HCT116 (cell line): ENCODE results near the gene PRAME. TPM values are rescaled to one million over a fixed set of nuclear protein-coding genes. Genes with fewer than 3 reads are reported as not detected.

Experiments used
- ATAC-seq: fragments of 200-7000 bp; cut with Tn5 transposase; 2 replicates; pipeline ENCODE4 v1.9.1; 2020; ENCODE audit warnings: mild to moderate bottlenecking, moderate library complexity
- BruUV-seq: library from RNA; stranded (reverse); fragments of 400-500 nt; replicated peaks from 2 replicates; lab custom pipeline; 2021; lab: Mats Ljungman, UMichigan
- CTCF ChIA-PET: fragments of 300-600 bp; sonication (Branson Sonifier 250); formaldehyde crosslinking; loops from one replicate; lab custom pipeline; 2021; ENCODE audit warnings: antibody characterized with exemption; lab: Charles Lee
- POLR2A ChIA-PET: fragments of 300-600, 350-600 bp; sonication (Branson Sonifier 250); formaldehyde crosslinking; loops from one replicate; lab custom pipeline; 2021; ENCODE audit warnings: antibody characterized with exemption; lab: Charles Lee
- RAD21 ChIA-PET, 2 experiments: fragments of 300-600 bp; sonication (Branson Sonifier 250); formaldehyde crosslinking; loops; one replicate each; lab custom pipeline; 2023; ENCODE audit warnings: low total read pairs in 2 of 2; ENCODE audit not compliant: uncharacterized antibody in 2 of 2, unreplicated experiment in 2 of 2, low non-redundant PET in 1 of 2; lab: Charles Lee
- DNase-seq: peaks from one replicate; pipeline ENCODE4 v3.0.0-alpha.2; 2010; ENCODE audit warnings: low read depth, low spot score
- H2AFZ ChIP-seq: fragments of 200-600 bp; shearing (Covaris generic), sonication (generic); 2 replicates; pipeline ENCODE4 v1.6.1; 2017; ENCODE audit warnings: low read depth, mixed run types, mixed read lengths, antibody characterized with exemption, low read length; ENCODE audit not compliant: poor library complexity, severe bottlenecking
- H3K27ac ChIP-seq: 2 replicates; pipeline ENCODE4 v1.5.1; 2012; ENCODE audit warnings: low read depth, low read length
- H3K27me3 ChIP-seq: fragments of 200-600 bp; sonication (generic); 2 replicates; pipeline ENCODE4 v1.6.1; 2016; ENCODE audit warnings: mixed run types, low read length, mixed read lengths; ENCODE audit not compliant: insufficient read depth
- H3K36me3 ChIP-seq, 2 experiments: fragments of 200-500 bp in 1 of 2; fragments of 200-600 bp in 1 of 2; sonication (Bioruptor generic) in 1 of 2; sonication (generic) in 1 of 2; 2 replicates each; pipeline versions ENCODE4 v1.5.1 to v1.6.1; 2014 to 2016; ENCODE audit warnings: low read length in 2 of 2, inconsistent platforms in 1 of 2, mixed read lengths in 1 of 2, mixed run types in 1 of 2; ENCODE audit not compliant: insufficient read depth in 2 of 2, control insufficient read depth in 1 of 2
- H3K4me1 ChIP-seq, 2 experiments: fragments of 200-600 bp in 1 of 2; sonication (generic) in 1 of 2; 2 replicates each; pipeline versions ENCODE4 v1.5.1 to v1.6.1; 2012 to 2017; ENCODE audit warnings: low read length in 2 of 2, inconsistent platforms in 1 of 2, mild to moderate bottlenecking in 1 of 2, mixed read lengths in 1 of 2, mixed run types in 1 of 2, moderate library complexity in 1 of 2; ENCODE audit not compliant: insufficient read depth in 2 of 2, control insufficient read depth in 1 of 2
- H3K4me2 ChIP-seq: fragments of 200-600 bp; sonication (generic); 2 replicates; pipeline ENCODE4 v1.6.1; 2017; ENCODE audit warnings: mixed run types, low read length, mixed read lengths
- H3K4me3 ChIP-seq, 2 experiments: fragments of 200-600 bp in 1 of 2; sonication (generic) in 1 of 2; replicated peaks in 1 of 2; 2 replicates each; pipeline ENCODE4 v1.5.1; 2011 to 2016; ENCODE audit warnings: low read length in 2 of 2, control low read depth in 1 of 2, low read depth in 1 of 2, mild to moderate bottlenecking in 1 of 2, mixed read lengths in 1 of 2, mixed run types in 1 of 2
- H3K79me2 ChIP-seq: fragments of 200-600 bp; sonication (generic); 2 replicates; pipeline ENCODE4 v1.6.1; 2017; ENCODE audit warnings: mild to moderate bottlenecking, mixed run types, low read length, moderate library complexity, mixed read lengths; ENCODE audit not compliant: insufficient read depth
- H3K9ac ChIP-seq: fragments of 200-600 bp; sonication (generic); 2 replicates; pipeline ENCODE4 v1.6.1; 2016; ENCODE audit warnings: low read length, mixed read lengths
- H3K9me2 ChIP-seq: fragments of 200-600 bp; sonication (generic), shearing (Covaris generic); 2 replicates; pipeline ENCODE4 v1.6.1; 2017; ENCODE audit warnings: mixed run types, mild to moderate bottlenecking, moderate library complexity; ENCODE audit not compliant: insufficient read depth
- H3K9me3 ChIP-seq, 2 experiments: fragments of 200-500 bp in 1 of 2; fragments of 200-600 bp in 1 of 2; sonication (Bioruptor generic) in 1 of 2; sonication (generic) in 1 of 2; 2 replicates each; pipeline ENCODE4 v1.6.1; 2014 to 2017; ENCODE audit warnings: low read length in 2 of 2, mixed read lengths in 2 of 2, inconsistent platforms in 1 of 2, low read depth in 1 of 2, mild to moderate bottlenecking in 1 of 2, mixed run types in 1 of 2, moderate library complexity in 1 of 2; ENCODE audit not compliant: control insufficient read depth in 1 of 2, insufficient read depth in 1 of 2
- H4K20me1 ChIP-seq: fragments of 200-600 bp; sonication (generic), shearing (Covaris generic); 2 replicates; pipeline ENCODE4 v1.6.1; 2017; ENCODE audit warnings: mixed run types, mild to moderate bottlenecking, moderate library complexity; ENCODE audit not compliant: insufficient read depth
- CBX3 ChIP-seq: IDR thresholded peaks from 2 replicates; pipeline ENCODE4 v1.6.1; 2012; ENCODE audit warnings: low read depth
- ELF1 ChIP-seq: IDR thresholded peaks from 2 replicates; pipeline ENCODE4 v1.6.1; 2012; ENCODE audit warnings: low read depth, borderline replicate concordance
- FOSL1 ChIP-seq: IDR thresholded peaks from 2 replicates; pipeline ENCODE4 v1.6.1; 2012; ENCODE audit warnings: low read depth
- SIN3A ChIP-seq: IDR thresholded peaks from 2 replicates; pipeline ENCODE4 v1.6.1; 2012; ENCODE audit warnings: low read depth
- SRF ChIP-seq: IDR thresholded peaks from 2 replicates; pipeline ENCODE4 v1.6.1; 2012; ENCODE audit warnings: low read depth
- YY1 ChIP-seq: IDR thresholded peaks from 2 replicates; pipeline ENCODE4 v1.6.1; 2011; ENCODE audit warnings: low read length, low read depth, moderate library complexity, mild to moderate bottlenecking; ENCODE audit not compliant: insufficient replicate concordance; ENCODE audit errors: extremely low read depth
- ZFX ChIP-seq: fragments of 450-650 bp; IDR thresholded peaks from 2 replicates; pipeline ENCODE4 v1.6.1; 2017
- intact Hi-C: fragments of 100-400 bp; cut with micrococcal nuclease; formaldehyde crosslinking; loops from 2 replicates; pipeline ENCODE4 v1.10.0; 2022
- total RNA-seq: library from RNA; stranded (reverse); gene quantifications from one replicate; pipeline ENCODE4 v1.2.1, GENCODE V29; 2021; ENCODE audit not compliant: unreplicated experiment
- TF ChIP-seq, protein P1 (sequence below): IDR thresholded peaks from 2 replicates; pipeline ENCODE4 v1.6.1; 2012
- TF ChIP-seq, protein P2 (sequence below), 3 experiments: fragments of 200-600 bp in 1 of 3; sonication (generic) in 1 of 3; IDR thresholded peaks in 2 of 3; conservative IDR thresholded peaks in 1 of 3; 2 replicates each; pipeline ENCODE4 v1.5.1; 2012 to 2017; ENCODE audit warnings: low read depth in 2 of 3, low read length in 2 of 3, antibody characterized with exemption in 1 of 3, borderline replicate concordance in 1 of 3, control low read depth in 1 of 3, mild to moderate bottlenecking in 1 of 3, mixed read lengths in 1 of 3, mixed run types in 1 of 3, moderate library complexity in 1 of 3; ENCODE audit not compliant: insufficient read depth in 1 of 3

The PRAME gene
- total RNA-seq, 1 experiment from 2014 or later: 28.4 TPM

DNA sequence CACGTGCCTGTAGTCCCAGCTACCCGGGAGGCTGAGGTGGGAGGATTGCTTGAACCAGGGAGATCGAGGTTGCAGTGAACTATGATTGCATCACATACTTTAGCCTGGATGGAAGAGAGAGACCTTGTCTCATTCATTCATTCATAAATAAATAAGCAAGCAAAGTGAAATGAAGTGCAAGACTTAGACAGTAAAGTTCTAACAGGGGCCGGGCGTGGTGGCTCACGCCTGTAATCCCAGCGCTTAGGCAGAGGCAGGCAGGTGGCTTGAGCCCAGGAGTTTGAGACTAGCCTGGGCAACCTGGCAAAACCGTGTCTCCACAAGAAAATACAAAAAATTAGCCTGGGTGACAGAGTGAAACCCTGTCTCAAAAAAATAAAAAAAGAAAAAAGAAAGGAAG lies 37.4 kb downstream of the PRAME start:
- RAD21 ChIA-PET: no interaction called here
- intact Hi-C loops: no loop called here
- CTCF ChIA-PET: interaction anchor here (1.4 kb wide), 1 partner anchor 65 kb away, joined by 6 read pairs; no protein-coding TSS in a partner anchor

More for the DNA sequence above, 37.4 kb downstream of the PRAME start:
- POLR2A ChIA-PET: no interaction called here
- DNase-seq: no peak
- H4K20me1 ChIP-seq: no peaks in the 10 kb centered on the region
- no peaks in the 10 kb centered on the region for H3K9me2 ChIP-seq
- H3K9ac ChIP-seq: no peak overlapping the region
- no peaks in the 10 kb centered on the region for H3K36me3 ChIP-seq
- BruUV-seq: no TSS peak
- TF ChIP-seq SRF: no peak
- TF ChIP-seq YY1: no peak
- TF ChIP-seq ELF1: no peak
- no peak for TF ChIP-seq CBX3
- no peak for TF ChIP-seq FOSL1
- no peak for TF ChIP-seq ZFX
- no peak for TF ChIP-seq SIN3A
- TF ChIP-seq, protein P1, sequence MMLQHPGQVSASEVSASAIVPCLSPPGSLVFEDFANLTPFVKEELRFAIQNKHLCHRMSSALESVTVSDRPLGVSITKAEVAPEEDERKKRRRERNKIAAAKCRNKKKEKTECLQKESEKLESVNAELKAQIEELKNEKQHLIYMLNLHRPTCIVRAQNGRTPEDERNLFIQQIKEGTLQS: no peak
- TF ChIP-seq, protein P2, sequence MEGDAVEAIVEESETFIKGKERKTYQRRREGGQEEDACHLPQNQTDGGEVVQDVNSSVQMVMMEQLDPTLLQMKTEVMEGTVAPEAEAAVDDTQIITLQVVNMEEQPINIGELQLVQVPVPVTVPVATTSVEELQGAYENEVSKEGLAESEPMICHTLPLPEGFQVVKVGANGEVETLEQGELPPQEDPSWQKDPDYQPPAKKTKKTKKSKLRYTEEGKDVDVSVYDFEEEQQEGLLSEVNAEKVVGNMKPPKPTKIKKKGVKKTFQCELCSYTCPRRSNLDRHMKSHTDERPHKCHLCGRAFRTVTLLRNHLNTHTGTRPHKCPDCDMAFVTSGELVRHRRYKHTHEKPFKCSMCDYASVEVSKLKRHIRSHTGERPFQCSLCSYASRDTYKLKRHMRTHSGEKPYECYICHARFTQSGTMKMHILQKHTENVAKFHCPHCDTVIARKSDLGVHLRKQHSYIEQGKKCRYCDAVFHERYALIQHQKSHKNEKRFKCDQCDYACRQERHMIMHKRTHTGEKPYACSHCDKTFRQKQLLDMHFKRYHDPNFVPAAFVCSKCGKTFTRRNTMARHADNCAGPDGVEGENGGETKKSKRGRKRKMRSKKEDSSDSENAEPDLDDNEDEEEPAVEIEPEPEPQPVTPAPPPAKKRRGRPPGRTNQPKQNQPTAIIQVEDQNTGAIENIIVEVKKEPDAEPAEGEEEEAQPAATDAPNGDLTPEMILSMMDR (IDR thresholded peaks at IDR 0.05 in 2 of 3, conservative IDR thresholded peaks at IDR 0.05 in 1 of 3; ENCODE audit: borderline replicate concordance in 1 of 3, insufficient read depth in 1 of 3, low read depth in 2 of 3, low read length in 2 of 3): no peak
- no peaks in the 10 kb centered on the region for H3K79me2 ChIP-seq
- no peak for ATAC-seq
- no peak overlapping the region for H3K4me2 ChIP-seq
- H2AFZ ChIP-seq: no peak overlapping the region
- H3K27me3 ChIP-seq: no peaks in the 10 kb centered on the region
- H3K4me3 ChIP-seq: no peak overlapping the region
- H3K9me3 ChIP-seq: no peaks in the 10 kb centered on the region
- H3K27ac ChIP-seq: no peak overlapping the region
- H3K4me1 ChIP-seq: peaks cover 0 to 16% of the 10 kb centered on the region in 2 experiments; a peak in 2 of 4 replicates
